PC-3 (cell line): Measurements from ENCODE around the gene IP6K3. TPM values are rescaled to one million over a fixed set of nuclear protein-coding genes. Genes with fewer than 3 reads are reported as not detected.

Experiments
- ATAC-seq: fragments of 200-7000 bp; cut with Tn5 transposase; 2 replicates; pipeline ENCODE4 v1.9.1; 2020; ENCODE audit warnings: mild to moderate bottlenecking, moderate library complexity
- BruUV-seq: library from RNA; stranded (reverse); fragments of 400-500 nt; replicated peaks from 2 replicates; lab custom pipeline; 2021; lab: Mats Ljungman, UMichigan
- CTCF ChIA-PET: fragments of 300-600 bp; sonication (Branson Sonifier 250); formaldehyde crosslinking; loops from one replicate; lab custom pipeline; 2022; ENCODE audit warnings: antibody characterized with exemption; lab: Charles Lee
- POLR2A ChIA-PET: fragments of 300-600 bp; sonication (Branson Sonifier 250); formaldehyde crosslinking; loops from one replicate; lab custom pipeline; 2022; ENCODE audit warnings: antibody characterized with exemption; ENCODE audit not compliant: unreplicated experiment; lab: Charles Lee
- DNase-seq: peaks from one replicate; pipeline ENCODE4 v3.0.0-alpha.2; 2015
- H2AFZ ChIP-seq: fragments of 300-600 bp; sonication (generic); 2 replicates; pipeline ENCODE4 v1.6.0; 2016; ENCODE audit warnings: antibody characterized with exemption, low read length
- H3F3A ChIP-seq: fragments of 300-600 bp; sonication (generic); one replicate; pipeline ENCODE4 v1.6.0; 2017; ENCODE audit warnings: antibody characterized with exemption, low read length, control low read depth, mild to moderate bottlenecking; ENCODE audit not compliant: unreplicated experiment
- H3K27ac ChIP-seq: fragments of 300-600 bp; sonication (generic); 2 replicates; pipeline ENCODE4 v1.5.1; 2016; ENCODE audit warnings: mild to moderate bottlenecking, low read length
- H3K27me3 ChIP-seq: fragments of 300-600 bp; sonication (generic); 2 replicates; pipeline ENCODE4 v1.6.1; 2016; ENCODE audit warnings: low read length, mixed read lengths
- H3K36me3 ChIP-seq: fragments of 300-600 bp; sonication (generic); 2 replicates; pipeline ENCODE4 v1.6.1; 2016; ENCODE audit warnings: low read depth, mixed run types, low read length, mixed read lengths
- H3K4me1 ChIP-seq: fragments of 300-600 bp; sonication (generic); 2 replicates; pipeline ENCODE4 v1.5.1; 2016; ENCODE audit warnings: low read length; ENCODE audit not compliant: insufficient read depth
- H3K4me2 ChIP-seq: fragments of 300-600 bp; sonication (generic); 2 replicates; pipeline ENCODE4 v1.6.0; 2016; ENCODE audit warnings: low read length
- H3K4me3 ChIP-seq: fragments of 300-600 bp; sonication (generic); 2 replicates; pipeline ENCODE4 v1.5.1; 2016; ENCODE audit warnings: mild to moderate bottlenecking, low read length, mixed read lengths
- H3K79me2 ChIP-seq: fragments of 300-600 bp; sonication (generic); 2 replicates; pipeline ENCODE4 v1.6.1; 2017; ENCODE audit warnings: low read length, mixed read lengths
- H3K9ac ChIP-seq: fragments of 300-600 bp; sonication (generic); 2 replicates; pipeline ENCODE4 v1.6.0; 2016; ENCODE audit warnings: mild to moderate bottlenecking, low read length
- H3K9me2 ChIP-seq: fragments of 300-600 bp; sonication (generic); replicated peaks from 2 replicates; pipeline ENCODE4 v1.6.1; 2016; ENCODE audit warnings: mixed run types, low read length, mixed read lengths
- H3K9me3 ChIP-seq: fragments of 300-600 bp; sonication (generic); 2 replicates; pipeline ENCODE4 v1.6.1; 2016; ENCODE audit warnings: low read length, mixed read lengths
- H4K20me1 ChIP-seq: fragments of 300-600 bp; sonication (generic); 2 replicates; pipeline ENCODE4 v1.6.1; 2016; ENCODE audit warnings: low read length, mixed read lengths
- CTCF ChIP-seq: fragments of 300-600 bp; sonication (generic); conservative IDR thresholded peaks from 2 replicates; pipeline ENCODE4 v1.5.1; 2017; ENCODE audit warnings: antibody characterized with exemption, low read depth, mild to moderate bottlenecking, low read length
- EZH2 ChIP-seq: fragments of 300-600 bp; sonication (generic); IDR thresholded peaks from one replicate; pipeline ENCODE4 v1.6.1; 2017; ENCODE audit warnings: antibody characterized with exemption, mild to moderate bottlenecking, low read length; ENCODE audit not compliant: unreplicated experiment
- EZH2phosphoT487 ChIP-seq: fragments of 300-600 bp; sonication (generic); IDR thresholded peaks from 2 replicates; pipeline ENCODE4 v1.6.1; 2018; ENCODE audit warnings: mild to moderate bottlenecking, antibody characterized with exemption, low read length, borderline replicate concordance
- intact Hi-C: fragments of 100-400 bp; cut with micrococcal nuclease; formaldehyde crosslinking; loops from 2 replicates; pipeline ENCODE4 v1.9.0; 2023
- total RNA-seq: library from RNA; depleted of rRNA; stranded (reverse); fragments of >200 nt; gene quantifications from 2 replicates; pipeline ENCODE4 v1.2.3, GENCODE V29; 2014

IP6K3 gene
- total RNA-seq, 1 experiment from 2014 or later, result not detected

GRCh38 chr6:33735216-33735615 lies 11.5 kb downstream of the IP6K3 start:
- H3K27ac ChIP-seq, result no peak overlapping the region
- DNase-seq (no peak), ATAC-seq (no peak)
- H3K9me2 ChIP-seq, result no peaks in the 10 kb centered on the region
- POLR2A ChIA-PET, result no interaction called here
- no TSS peak for BruUV-seq
- H4K20me1 ChIP-seq, result no peaks in the 10 kb centered on the region
- intact Hi-C loops, result no loop called here
- no peaks in the 10 kb centered on the region for H3K27me3 ChIP-seq
- no peaks in the 10 kb centered on the region for H3F3A ChIP-seq
- TF ChIP-seq CTCF (no peak), EZH2 (no peak), EZH2phosphoT487 (no peak)
- H3K4me3 ChIP-seq, result no peak overlapping the region
- CTCF ChIA-PET, result no interaction called here
- H3K79me2 ChIP-seq, result no peaks in the 10 kb centered on the region
- no peak overlapping the region for H3K4me2 ChIP-seq
- H2AFZ ChIP-seq, result no peak overlapping the region
- H3K9ac ChIP-seq, result no peak overlapping the region
- no peaks in the 10 kb centered on the region for H3K36me3 ChIP-seq
- H3K4me1 ChIP-seq, result peaks cover 17% of the 10 kb centered on the region
- no peaks in the 10 kb centered on the region for H3K9me3 ChIP-seq

- no peak for DNase-seq
- no peaks in the 10 kb centered on the region for H3K9me2 ChIP-seq
- H3K4me2 ChIP-seq, result no peak overlapping the region
- no peak overlapping the region for H3K27ac ChIP-seq
- no peaks in the 10 kb centered on the region for H3K36me3 ChIP-seq
- no peak for ATAC-seq
- TF ChIP-seq EZH2phosphoT487 (no peak), CTCF (no peak), EZH2 (no peak)
- no peak overlapping the region for H3K4me3 ChIP-seq
- no peaks in the 10 kb centered on the region for H3K27me3 ChIP-seq
- H3K9ac ChIP-seq, result no peak overlapping the region
- no peaks in the 10 kb centered on the region for H3K9me3 ChIP-seq
- no peaks in the 10 kb centered on the region for H3K79me2 ChIP-seq
- H3F3A ChIP-seq, result no peaks in the 10 kb centered on the region
- intact Hi-C loops, result no loop called here
- ChIA-PET POLR2A (no interaction called here), CTCF (no interaction called here)
- H2AFZ ChIP-seq, result no peak overlapping the region
- peaks cover 17% of the 10 kb centered on the region for H3K4me1 ChIP-seq
- BruUV-seq, result no TSS peak
- no peaks in the 10 kb centered on the region for H4K20me1 ChIP-seq
Observed at GRCh38 chr6:33733709-33734007, 13.0 kb downstream of the IP6K3 start.

- peak; percentile 48 for ATAC-seq
- no peak overlapping the region for H3K9ac ChIP-seq
- intact Hi-C loops, result no loop called here
- H3K79me2 ChIP-seq, result no peaks in the 10 kb centered on the region
- TF ChIP-seq EZH2phosphoT487 (no peak), CTCF (peak; percentile 10; the same call in 1 of the 2 replicates)
- no TSS peak for BruUV-seq
- no peaks in the 10 kb centered on the region for H3K36me3 ChIP-seq
- H3K4me1 ChIP-seq, result peaks cover 17% of the 10 kb centered on the region
- no peaks in the 10 kb centered on the region for H3F3A ChIP-seq
- H3K27me3 ChIP-seq, result no peaks in the 10 kb centered on the region
- H3K9me2 ChIP-seq, result no peaks in the 10 kb centered on the region
- no peak overlapping the region for H3K4me2 ChIP-seq
- H3K9me3 ChIP-seq, result no peaks in the 10 kb centered on the region
- H3K4me3 ChIP-seq, result no peak overlapping the region
- H4K20me1 ChIP-seq, result no peaks in the 10 kb centered on the region
- CTCF ChIA-PET, result no interaction called here
- POLR2A ChIA-PET, result no interaction called here
- H3K27ac ChIP-seq, result no peak overlapping the region
- peak; percentile 43 for DNase-seq
- no peak overlapping the region for H2AFZ ChIP-seq
Observed at GRCh38 chr6:33732817-33733708, 13.6 kb downstream of the IP6K3 start.
